ENCODE measurements around the gene COL5A3.

The COL5A3 gene

GRCh38 chr19:9917321-9917720 is 93.0 kb downstream of the COL5A3 start:
- intact Hi-C loops (cut with DNase I) = no loop called here
- DNase-seq = peak in 15 of 42 donors; percentile 22 to 71 (median 43)

GRCh38 chr19:9916719-9917118 is 93.6 kb downstream of the COL5A3 start:
- no peak for DNase-seq
- intact Hi-C loops (cut with DNase I) = no loop called here

- intact Hi-C loops (cut with DNase I) = no loop called here
- peak in 40 of 42 donors; percentile 18 to 82 (median 60) for DNase-seq
Measured at GRCh38 chr19:9914315-9915207, 95.7 kb downstream of the COL5A3 start.

GRCh38 chr19:9914001-9914314 is 96.3 kb downstream of the COL5A3 start:
- no peak for DNase-seq
- intact Hi-C loops (cut with DNase I) = no loop called here

GRCh38 chr19:9913237-9914000 is 96.9 kb downstream of the COL5A3 start:
- intact Hi-C loops (cut with DNase I) = no loop called here
- DNase-seq = peak in 6 of 42 donors; percentile 18 to 56 (median 38)

- no peak for DNase-seq
- intact Hi-C loops (cut with DNase I) = no loop called here
Measured at GRCh38 chr19:9912551-9913236, 97.6 kb downstream of the COL5A3 start.

- intact Hi-C loops (cut with DNase I) = no loop called here
- DNase-seq = no peak
Measured at GRCh38 chr19:9911524-9912185, 98.6 kb downstream of the COL5A3 start.

GRCh38 chr19:9910625-9911024 is 99.7 kb downstream of the COL5A3 start:
- intact Hi-C loops (cut with DNase I) = no loop called here
- DNase-seq = no peak
